ENCODE data around the gene TNFSF18.

Gene TNFSF18

DNA sequence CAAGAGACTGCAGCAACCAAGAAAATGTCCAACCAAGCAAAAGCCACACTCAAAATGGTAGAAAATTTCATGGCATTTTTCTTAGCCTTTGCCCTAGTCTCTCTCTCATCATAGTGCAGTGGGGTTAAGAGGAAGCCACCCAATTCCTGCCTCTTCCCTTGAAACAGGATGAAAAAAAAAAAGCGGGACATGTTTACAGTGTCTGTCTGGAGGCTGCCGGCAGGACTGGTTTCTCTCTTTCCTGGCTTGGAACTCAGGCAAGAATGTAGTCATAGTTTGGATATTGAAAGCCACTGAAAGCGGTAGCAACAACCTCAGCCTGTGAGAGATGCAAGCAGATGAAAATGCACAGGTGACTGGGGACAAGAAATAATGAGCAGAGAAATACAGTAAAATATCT, 13.3 kb upstream of the TNFSF18 start:
- TF ChIP-seq TAF1 (IDR thresholded peaks at IDR 0.05; ENCODE audit: borderline replicate concordance, insufficient read depth, low read length) = no peak
- no peak for TF ChIP-seq FOXP2 (optimal IDR thresholded peaks at IDR 0.05; ENCODE audit: borderline replicate concordance, extremely low read depth, extremely low read length, insufficient read depth)
- TF ChIP-seq, protein P1, sequence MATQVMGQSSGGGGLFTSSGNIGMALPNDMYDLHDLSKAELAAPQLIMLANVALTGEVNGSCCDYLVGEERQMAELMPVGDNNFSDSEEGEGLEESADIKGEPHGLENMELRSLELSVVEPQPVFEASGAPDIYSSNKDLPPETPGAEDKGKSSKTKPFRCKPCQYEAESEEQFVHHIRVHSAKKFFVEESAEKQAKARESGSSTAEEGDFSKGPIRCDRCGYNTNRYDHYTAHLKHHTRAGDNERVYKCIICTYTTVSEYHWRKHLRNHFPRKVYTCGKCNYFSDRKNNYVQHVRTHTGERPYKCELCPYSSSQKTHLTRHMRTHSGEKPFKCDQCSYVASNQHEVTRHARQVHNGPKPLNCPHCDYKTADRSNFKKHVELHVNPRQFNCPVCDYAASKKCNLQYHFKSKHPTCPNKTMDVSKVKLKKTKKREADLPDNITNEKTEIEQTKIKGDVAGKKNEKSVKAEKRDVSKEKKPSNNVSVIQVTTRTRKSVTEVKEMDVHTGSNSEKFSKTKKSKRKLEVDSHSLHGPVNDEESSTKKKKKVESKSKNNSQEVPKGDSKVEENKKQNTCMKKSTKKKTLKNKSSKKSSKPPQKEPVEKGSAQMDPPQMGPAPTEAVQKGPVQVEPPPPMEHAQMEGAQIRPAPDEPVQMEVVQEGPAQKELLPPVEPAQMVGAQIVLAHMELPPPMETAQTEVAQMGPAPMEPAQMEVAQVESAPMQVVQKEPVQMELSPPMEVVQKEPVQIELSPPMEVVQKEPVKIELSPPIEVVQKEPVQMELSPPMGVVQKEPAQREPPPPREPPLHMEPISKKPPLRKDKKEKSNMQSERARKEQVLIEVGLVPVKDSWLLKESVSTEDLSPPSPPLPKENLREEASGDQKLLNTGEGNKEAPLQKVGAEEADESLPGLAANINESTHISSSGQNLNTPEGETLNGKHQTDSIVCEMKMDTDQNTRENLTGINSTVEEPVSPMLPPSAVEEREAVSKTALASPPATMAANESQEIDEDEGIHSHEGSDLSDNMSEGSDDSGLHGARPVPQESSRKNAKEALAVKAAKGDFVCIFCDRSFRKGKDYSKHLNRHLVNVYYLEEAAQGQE (IDR thresholded peaks at IDR 0.05; ENCODE audit: insufficient read depth in 1 of 2, low read depth in 2 of 2, low read length in 2 of 2) = no peak
- no peak for TF ChIP-seq SIN3A (IDR thresholded peaks at IDR 0.05; ENCODE audit: borderline replicate concordance, insufficient read depth, low read length)
- TF ChIP-seq POLR2AphosphoS5 (IDR thresholded peaks at IDR 0.05; ENCODE audit: low read depth, low read length) = no peak

- TF ChIP-seq POLR2AphosphoS5 (IDR thresholded peaks at IDR 0.05; ENCODE audit: low read depth, low read length) (no peak), SIN3A (IDR thresholded peaks at IDR 0.05; ENCODE audit: borderline replicate concordance, insufficient read depth, low read length) (no peak)
These were observed 12.4 kb upstream of the TNFSF18 start for GRCh38 chr1:173063171-173063570.

DNA sequence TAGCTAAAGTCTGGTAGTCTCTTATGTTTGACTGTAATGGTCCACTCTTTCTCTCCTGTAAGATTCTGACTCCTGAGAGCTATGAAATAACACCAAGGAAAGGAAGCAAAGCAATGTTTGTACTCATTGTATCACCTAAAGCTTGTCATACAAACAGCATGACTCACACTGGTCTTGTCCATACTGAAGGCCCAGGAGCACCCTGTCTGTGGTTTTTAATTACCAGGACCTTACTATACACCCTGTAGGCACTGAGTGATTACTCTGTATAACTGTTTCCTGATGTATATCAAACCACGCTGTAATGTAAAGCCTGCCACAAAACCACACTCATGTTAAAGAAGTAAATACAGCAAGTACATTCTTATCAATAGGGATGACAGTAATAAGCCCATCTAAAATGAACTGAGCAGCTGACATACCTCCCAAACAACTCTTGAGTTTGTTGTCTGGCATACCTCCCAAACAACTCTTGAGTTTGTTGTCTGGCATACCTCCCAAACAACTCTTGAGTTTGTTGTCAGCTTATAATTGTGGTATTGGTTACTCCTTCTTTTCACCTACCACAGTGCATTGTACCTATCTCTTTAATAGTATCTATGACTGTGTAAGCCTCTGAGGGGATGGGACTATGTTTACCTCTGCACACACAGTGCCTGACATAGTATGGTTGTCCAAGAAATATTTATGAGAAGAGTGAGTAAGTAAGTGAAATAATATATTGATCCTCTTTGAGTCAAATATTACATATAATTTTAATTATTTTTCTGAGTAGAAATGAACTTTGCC, 11.6 kb upstream of the TNFSF18 start:
- no peak for TF ChIP-seq POLR2AphosphoS5 (IDR thresholded peaks at IDR 0.05; ENCODE audit: low read depth, low read length)

DNA sequence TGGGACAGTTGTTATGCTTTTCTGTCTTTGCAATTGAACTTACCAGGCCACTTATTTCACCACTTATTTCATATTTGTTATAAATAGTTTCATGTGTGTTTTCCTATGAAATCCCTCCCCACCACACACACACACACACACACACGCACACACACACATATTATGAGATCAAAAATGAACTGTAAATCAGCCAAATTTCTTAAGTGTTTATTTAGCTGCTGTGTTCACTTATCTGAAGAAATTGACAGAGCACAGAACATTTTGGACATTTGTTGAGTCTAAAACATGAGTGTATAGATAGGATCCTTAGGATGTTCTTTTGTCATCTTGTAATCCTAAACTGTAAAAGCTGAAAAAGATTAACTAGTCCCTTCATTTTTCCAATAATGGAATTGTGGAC, 7.8 kb upstream of the TNFSF18 start:
- no peak for TF ChIP-seq POLR2AphosphoS5 (IDR thresholded peaks at IDR 0.05; ENCODE audit: low read depth, low read length)
- TF ChIP-seq FOXP2 (optimal IDR thresholded peaks at IDR 0.05; ENCODE audit: borderline replicate concordance, extremely low read depth, extremely low read length, insufficient read depth) = no peak

DNA sequence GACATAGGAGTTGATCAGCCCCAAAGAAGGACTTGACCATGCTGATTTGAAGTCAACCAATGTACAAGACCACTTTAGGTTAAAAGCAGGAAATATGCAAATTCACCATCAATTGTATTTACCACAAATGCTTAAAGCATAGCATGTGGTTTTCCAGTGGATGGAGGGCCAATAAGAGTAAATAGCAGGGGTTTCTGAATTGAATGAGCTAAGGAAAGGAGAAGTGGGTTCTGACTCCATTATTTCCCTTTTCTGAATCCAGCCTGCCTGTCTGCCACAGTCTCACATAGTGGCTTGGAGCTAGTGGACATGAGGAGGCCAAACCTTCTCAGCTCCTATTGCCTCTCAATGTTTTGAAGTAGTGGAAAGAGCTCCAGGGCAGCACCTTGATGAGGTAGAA, 7.2 kb upstream of the TNFSF18 start:
- TF ChIP-seq TAF1 (IDR thresholded peaks at IDR 0.05; ENCODE audit: borderline replicate concordance, insufficient read depth, low read length) = no peak
- no peak for TF ChIP-seq POLR2AphosphoS5 (IDR thresholded peaks at IDR 0.05; ENCODE audit: low read depth, low read length)
- TF ChIP-seq, protein P1 (IDR thresholded peaks at IDR 0.05; ENCODE audit: insufficient read depth in 1 of 2, low read depth in 2 of 2, low read length in 2 of 2) = no peak
- TF ChIP-seq FOXP2 (optimal IDR thresholded peaks at IDR 0.05; ENCODE audit: borderline replicate concordance, extremely low read depth, extremely low read length, insufficient read depth) = no peak
- no peak for TF ChIP-seq SIN3A (IDR thresholded peaks at IDR 0.05; ENCODE audit: borderline replicate concordance, insufficient read depth, low read length)

DNA sequence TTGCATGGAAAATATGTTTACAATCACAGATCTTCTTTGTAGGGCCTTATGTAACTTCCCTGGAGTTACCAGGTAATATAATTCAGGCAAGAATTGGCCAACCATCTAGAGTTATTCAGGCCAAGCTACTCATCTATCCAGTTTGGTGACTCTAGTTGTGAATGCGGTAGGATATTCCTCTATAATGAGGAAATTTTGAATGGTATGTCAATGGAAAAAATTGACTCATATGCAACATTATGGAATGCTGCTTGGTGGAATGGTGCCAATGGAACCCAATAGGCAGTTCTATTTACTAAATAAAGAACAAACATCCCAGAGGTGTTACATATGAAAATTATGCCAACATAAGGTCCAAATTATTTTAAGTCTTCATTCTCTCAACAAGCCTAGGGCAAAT, 5.6 kb upstream of the TNFSF18 start:
- TF ChIP-seq, protein P1 (IDR thresholded peaks at IDR 0.05; ENCODE audit: insufficient read depth in 1 of 2, low read depth in 2 of 2, low read length in 2 of 2) = no peak
- TF ChIP-seq POLR2AphosphoS5 (IDR thresholded peaks at IDR 0.05; ENCODE audit: low read depth, low read length) (no peak), FOXP2 (optimal IDR thresholded peaks at IDR 0.05; ENCODE audit: borderline replicate concordance, extremely low read depth, extremely low read length, insufficient read depth) (no peak)

GRCh38 chr1:173052681-173053196, 2.0 kb upstream of the TNFSF18 start:
- TF ChIP-seq TAF1 (IDR thresholded peaks at IDR 0.05; ENCODE audit: borderline replicate concordance, insufficient read depth, low read length) (no peak), POLR2AphosphoS5 (IDR thresholded peaks at IDR 0.05; ENCODE audit: low read depth, low read length) (no peak), SIN3A (IDR thresholded peaks at IDR 0.05; ENCODE audit: borderline replicate concordance, insufficient read depth, low read length) (no peak), FOXP2 (optimal IDR thresholded peaks at IDR 0.05; ENCODE audit: borderline replicate concordance, extremely low read depth, extremely low read length, insufficient read depth) (no peak)
- TF ChIP-seq, protein P1 (IDR thresholded peaks at IDR 0.05; ENCODE audit: insufficient read depth in 1 of 2, low read depth in 2 of 2, low read length in 2 of 2) = no peak
